Stimulated activated naive CD4-positive, alpha-beta T cell (primary cell): Measurements from ENCODE around the gene TENM3.

Source experiments
- DNase-seq, 6 experiments: peaks; one replicate each; lab custom pipeline; 2025; lab: John Stamatoyannopoulos, UW

The TENM3 gene

DNA sequence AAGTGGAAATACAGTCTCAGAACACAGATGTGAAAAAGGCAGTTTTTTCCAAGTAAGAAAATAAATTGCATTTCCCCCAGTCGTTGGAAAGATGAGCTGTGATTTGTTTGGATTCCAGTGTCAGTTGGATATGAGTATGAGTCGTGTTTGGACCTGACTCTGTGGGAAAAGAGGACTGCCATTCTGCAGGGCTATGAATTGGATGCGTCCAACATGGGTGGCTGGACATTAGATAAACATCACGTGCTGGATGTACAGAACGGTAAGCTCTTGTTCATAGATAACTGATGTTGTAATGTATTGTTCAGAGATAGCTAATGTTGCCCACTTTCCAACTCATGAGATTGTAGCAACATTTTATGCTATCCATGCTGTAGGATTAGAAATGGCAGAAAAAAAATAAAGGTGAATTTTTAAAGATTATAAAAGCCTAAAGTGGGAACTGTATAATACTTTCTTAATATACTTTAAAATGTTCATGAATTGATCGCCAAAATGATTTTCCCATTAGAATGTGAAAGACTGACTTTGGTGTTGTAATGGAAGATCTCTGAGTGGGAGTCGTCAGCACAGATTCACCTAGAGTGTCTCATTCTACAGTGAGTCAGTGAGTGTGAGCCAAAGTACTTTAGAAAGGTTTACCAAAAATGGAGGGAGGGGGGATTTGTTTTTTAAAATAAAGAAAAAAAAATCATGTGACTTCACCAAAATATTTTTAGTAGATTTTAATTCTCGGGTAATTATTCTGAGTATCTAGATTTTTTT, 495.3 kb downstream of the TENM3 start:
- DNase-seq: no peak

DNA sequence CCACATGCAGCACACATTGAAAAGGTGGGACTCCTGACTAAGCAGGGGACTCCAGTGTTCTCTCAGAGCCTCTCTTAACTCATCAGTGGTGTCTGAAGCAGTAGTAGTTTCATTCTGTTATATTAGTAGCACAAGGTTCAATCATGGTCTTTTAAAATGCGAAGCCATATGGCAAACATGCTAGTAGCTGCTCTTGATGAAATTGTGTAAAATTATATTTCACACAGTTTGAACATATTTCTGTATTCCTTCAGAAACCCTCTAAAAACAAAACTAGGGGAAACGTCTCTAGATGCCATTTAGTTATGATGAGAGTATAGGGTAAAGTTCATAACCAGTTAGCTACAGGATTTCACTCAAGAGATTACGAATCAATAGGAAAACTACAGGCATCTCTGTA, 497.1 kb downstream of the TENM3 start:
- no peak for DNase-seq

DNA sequence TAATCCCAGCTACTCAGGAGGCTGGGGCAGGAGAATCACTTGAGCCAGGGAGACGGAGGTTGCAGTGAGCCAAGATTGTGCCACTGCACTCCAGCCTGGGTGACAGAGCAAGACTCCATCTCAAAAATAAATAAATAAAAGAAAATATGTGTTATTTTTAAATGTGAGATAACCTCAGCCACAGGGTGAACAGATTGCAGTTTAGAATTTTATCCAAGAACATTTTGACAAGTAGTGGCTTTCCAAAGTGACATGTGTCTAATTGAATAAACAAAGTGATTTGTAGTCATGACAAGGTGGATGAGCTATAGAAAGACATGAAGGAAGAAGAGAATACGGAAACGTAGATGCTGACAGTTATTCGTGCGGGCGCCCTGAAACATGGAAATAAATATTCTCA, 497.9 kb downstream of the TENM3 start:
- no peak for DNase-seq

DNA sequence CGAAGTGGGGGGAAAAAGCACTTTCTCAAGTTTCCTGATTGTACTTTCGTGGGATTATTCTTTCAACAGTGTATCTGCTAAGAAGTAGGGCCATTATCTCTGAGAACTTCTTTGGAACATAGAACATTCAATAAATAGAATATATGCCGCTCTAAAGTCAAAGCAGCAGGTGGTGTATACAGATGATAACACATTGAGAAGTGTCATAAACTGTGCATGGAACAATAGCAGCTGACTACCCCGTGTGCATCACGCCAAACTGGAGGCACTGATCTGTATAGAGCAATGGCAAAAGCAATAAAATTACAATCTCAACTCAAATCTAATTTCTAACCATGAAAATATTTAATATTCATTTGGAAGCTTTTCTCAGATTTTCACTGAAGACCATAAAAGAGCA, 498.7 kb downstream of the TENM3 start:
- no peak for DNase-seq

DNA sequence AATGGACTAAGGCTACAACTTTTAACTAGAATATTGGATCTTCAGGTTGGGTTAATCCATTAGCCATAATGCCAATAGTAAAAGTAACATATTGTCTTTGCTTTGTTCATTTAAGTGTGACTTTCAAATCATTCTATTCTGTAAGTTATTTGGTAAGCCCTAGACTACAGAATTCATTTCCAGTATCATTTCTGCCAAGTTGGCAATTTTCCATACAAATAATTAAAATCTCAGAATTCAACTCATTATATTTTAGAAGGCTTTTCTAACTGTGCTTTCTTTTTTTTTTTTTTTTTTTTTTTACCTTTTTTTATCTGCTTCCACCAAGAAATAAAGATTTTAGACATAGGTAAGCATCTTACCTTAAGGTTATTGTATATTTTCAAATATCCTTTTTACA, 500.6 kb downstream of the TENM3 start:
- DNase-seq: no peak

DNA sequence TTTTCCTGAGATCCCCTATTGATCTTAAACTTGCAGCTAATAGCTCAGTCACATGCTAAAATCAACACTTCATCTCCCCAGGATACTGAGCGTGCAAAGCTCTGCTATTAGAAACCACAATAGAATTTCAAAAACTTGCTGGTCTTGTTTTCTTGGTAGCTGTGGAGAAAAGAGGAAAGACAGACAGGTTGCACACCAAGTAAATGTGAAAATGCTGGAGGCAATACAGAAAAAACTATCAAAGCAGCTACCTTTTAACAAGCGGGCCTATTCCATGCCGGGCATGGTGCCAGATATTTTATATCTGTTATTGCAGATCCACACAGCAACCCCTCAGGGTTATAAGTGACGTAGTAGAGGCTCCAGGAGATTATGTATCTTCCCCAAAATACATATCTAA, 502.0 kb downstream of the TENM3 start:
- DNase-seq: no peak

DNA sequence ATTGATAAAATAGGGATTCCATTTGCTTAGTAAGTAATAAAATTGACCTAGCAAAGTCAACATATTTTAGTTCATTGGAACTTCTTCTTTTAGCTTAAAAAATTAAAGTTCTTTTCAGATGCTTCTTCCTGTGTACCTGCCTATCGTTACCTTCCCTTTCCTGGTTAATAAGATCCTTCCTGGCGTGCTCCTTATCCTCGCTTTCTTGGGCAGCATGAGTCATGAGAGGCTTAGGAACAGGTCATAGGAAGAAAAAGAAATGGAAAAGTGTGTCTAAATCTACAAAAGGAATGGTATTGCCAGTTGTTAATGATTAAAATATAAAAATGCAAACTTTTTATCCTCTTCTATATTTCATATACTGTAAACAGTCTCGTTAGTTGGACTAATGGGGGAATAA, 503.7 kb downstream of the TENM3 start:
- DNase-seq: no peak

DNA sequence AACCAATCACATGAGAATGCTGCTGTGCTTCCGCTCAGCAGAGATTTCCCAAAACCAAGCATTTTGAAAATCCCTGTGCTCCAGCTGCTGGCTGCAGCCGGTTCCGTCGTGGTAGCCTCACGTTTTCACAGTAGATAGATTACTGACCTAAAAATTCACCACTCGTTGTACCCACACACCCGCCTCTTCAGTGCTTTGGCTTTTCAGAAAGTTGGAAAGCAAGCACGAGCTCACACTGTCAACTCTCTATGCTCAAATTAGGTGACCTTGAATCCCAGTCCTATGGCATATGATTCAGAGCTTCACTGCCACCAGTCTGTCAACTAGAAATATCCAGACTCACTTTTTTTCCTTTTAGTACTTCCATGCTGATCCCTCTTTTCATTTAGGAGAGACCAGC, 505.1 kb downstream of the TENM3 start:
- no peak for DNase-seq

DNA sequence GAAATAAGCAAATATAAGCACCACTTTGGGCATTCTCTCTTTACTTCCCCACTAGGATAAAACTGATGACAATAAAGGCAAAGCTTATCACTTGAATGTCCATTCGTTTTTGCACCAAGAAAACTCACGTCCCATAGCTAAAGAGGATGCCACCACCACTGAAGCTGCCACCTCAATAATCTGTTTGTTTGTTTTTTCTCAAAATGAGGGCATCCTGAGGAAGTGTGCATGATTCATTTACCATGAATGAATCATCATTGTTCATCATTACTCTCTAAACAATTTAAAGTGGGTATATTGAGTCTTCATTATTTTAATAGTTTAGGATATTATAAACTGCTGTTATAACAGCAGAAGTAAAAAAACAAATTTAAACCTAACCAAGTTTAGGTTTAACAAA, 505.7 kb downstream of the TENM3 start:
- DNase-seq: no peak

DNA sequence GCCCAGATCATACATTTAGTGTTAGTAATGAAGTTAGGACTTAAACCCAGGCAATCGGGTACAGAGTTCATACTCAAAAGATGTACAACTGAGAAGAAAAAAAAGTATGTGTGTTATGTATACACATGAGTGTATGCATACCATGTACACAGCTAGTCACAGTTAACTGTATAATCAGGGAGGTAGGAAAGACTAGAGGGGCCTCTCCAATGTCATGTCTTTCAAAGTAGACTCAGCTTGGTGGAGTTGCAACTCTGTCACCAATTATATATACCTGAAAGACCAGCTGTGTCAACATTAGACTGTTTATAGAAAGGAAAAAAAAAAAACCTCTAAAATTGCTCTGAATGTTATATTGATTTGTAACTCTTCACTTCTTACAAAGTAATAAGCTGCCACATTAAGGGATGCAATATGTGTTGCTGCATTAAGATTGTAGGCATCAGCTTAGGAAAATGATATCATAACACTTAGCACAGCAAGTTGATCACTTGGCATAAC, 506.5 kb downstream of the TENM3 start:
- no peak for DNase-seq

DNA sequence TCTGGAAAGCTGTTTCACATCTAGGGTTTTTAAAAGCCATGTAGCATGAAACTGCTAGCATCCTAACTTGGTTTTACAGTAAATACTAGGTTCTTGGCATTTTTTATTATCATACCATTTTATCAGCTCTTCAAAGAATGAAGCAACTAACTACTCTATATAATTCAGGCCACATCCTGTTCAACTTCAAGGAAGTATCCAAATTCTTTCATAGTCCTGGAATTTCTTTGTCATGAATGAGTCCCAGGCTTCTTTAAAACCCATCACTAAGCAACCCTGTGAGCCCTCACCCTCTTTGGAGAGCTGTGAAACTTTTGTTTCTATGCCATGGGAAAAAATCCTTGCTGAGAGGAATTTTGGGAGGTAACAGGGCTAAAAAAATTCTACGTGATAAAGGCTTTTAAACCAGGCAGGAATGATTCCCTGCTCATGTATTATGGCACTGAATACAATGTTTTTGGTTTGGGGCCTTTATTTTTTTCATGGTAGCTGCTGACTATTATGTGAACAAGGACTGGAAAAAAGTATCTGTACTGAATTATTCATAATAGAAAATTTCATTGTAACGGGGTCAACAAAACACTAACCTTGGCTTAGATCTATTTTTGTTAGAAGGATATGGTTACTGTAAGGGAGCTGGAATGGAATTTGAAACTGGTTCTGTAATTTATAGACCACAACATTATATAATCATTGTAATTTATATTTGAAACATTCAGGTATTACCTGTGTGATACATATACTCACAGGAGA, 509.1 kb downstream of the TENM3 start:
- DNase-seq: no peak

DNA sequence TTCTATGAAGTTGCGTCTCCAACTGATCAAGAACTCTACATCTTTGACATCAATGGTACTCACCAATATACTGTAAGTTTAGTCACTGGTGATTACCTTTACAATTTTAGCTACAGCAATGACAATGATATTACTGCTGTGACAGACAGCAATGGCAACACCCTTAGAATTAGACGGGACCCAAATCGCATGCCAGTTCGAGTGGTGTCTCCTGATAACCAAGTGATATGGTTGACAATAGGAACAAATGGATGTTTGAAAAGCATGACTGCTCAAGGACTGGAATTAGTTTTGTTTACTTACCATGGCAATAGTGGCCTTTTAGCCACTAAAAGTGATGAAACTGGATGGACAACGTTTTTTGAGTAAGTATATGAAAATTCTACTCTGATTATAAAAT, 511.7 kb downstream of the TENM3 start:
- no peak for DNase-seq

DNA sequence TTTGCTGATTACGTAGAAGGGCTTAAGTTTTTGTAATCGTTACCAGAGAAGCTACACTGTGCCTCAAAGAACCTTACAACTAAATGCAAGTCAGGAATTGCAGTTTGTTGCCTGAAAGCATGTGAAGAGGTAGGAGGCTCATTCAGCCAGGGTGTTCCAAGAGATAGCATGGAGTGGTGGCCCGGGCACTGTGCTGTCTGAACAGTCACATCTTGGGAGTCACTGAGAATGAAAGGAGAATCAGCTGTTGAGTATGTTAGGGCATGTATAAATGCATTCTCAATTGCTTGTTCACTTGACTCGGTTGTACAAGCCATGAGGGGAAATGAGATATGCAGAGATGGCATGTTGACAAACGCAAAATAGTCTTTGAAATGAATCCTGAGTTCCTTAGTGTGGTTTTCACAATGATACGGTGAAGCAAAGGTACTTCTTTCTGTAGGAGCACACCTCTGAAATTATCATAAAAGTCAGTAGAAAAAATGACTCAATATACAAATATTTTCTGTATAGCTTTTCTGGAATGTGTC, 513.0 kb downstream of the TENM3 start:
- no peak for DNase-seq

DNA sequence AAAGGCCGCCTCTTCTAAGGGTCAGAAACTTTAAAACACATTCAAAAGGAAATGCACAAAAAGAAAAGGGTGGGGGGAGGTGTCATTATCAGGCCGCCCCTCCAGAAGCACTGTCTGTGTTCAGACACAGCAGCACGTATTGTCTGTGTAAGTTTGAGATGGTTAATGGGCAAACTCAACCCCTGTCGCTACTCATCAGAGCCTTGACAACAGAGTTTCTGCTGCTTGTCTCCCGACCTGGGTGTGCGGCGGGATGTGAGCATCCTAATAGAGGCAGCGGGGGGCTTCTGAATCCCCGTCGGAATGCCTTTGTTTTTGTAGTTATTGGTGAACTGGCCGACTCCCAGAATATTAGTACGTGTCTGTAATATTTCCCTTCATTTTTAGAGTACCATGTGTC, 515.1 kb downstream of the TENM3 start:
- no peak for DNase-seq

DNA sequence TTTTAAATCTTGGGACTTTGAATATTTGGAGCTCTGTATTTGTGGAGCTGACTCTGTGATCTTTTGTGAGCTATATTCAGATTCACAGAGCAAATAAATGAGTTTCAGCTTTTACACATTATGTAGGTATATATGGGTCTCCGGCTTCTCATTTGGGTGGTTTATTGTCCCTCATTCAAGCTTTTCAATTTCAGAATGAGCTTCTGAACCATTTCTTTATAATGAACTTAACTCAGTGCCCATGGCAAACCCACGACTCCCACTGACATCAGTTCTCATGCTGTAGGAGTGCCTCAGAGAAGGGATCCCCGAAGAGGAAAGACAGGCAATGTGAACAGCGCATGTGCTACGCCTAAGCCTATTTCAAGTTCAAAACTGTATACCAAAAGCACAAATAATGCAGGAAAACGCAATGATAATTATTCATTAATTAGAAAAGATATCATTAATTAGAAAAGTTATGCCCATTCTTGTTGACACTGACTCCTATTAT, 517.4 kb downstream of the TENM3 start:
- DNase-seq: no peak

DNA sequence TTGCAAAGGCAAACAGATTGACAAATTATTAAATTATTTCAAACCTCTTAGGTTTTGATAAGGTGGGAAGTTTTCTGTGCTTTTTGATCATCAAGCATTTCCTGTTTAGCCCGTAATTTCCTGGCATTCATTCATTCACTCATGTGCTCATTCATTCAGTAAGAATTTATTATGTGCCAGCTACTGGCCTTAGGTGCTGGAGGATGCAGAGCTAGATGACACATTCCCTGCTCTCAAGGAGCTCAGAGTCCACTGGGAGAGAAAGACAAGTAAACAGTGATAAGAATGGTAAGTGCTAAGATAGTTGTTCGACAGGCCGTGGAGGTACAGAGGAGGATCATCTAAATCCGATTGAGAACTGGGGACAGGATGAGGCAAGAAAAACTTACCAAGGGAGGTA, 520.9 kb downstream of the TENM3 start:
- DNase-seq: no peak

DNA sequence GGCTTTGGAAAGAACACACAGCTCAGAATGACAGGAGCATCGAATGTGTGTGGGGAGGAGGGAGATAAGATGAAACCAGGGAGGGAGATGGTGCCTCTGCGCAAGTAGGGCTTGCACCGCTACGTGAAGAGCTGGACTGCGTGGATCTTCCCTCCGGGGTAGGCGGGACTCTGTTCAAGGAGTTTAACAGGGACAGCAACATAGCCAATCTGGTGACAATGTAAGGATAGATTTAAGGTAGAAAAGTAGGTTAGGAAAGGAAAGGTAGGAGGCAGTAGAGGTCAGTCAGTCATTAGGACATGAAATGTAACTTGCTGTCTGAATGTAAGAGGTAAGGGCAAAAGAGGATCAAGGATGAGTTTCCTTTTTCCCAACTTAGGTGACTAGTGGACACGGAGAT, 521.4 kb downstream of the TENM3 start:
- no peak for DNase-seq

DNA sequence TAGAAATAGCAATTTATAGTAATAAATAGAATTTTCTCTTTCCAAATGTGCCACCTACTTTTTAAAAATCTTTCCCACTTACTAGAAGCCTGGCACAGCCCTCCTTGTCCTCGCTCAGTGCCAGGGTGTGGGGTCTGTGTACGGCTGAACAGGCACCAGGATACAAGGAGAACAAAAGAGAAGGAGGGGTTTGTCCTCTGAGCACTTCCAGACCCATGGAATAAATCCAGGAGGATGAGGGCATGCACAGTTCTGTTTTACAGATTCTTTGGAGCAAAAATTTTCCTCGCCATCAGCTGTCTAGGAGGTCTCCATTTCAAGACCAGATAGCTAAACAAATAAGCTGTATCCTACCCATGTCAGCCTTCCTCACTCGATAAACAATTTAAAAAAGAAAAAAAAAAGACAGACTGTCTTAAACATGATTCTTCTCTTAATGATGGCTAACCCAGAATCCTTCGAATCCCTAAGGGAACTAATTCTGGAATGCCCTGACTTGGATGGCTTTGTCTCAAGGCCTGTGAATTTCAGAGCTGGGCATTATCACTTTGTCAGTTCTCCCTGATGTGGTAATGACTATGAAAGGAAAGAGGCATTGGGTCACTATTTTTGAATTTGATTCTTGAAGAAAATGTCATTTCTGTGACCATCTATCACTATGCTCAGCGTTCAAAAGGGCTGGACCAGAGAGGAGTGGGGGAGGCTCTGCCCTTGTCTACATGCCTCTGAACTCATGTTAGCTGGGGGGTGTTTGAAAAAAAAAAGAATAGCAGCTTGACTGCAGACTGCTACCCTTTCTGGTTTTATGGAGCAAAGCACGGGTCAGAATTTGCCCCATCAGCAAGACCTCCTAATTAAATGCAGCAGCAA, 523.0 kb downstream of the TENM3 start:
- DNase-seq: no peak

DNA sequence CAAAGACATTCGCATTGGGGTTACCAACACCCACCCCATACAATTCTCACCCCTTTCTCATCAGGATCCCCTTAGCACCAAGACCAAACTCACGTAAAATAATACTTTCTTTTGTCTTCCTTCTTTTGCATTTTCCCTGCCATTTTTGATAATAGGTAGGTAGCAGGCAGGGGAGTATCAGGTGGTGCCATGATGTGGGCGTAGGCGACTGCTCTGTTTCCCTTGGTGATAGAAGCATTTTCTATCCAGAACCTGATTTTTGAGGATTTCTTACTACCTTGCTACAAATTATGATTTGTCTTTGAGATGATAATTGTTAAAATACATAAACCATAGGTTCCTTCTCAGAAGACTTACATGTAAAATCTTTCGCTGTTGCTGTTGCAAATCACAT, 523.7 kb downstream of the TENM3 start:
- no peak for DNase-seq

DNA sequence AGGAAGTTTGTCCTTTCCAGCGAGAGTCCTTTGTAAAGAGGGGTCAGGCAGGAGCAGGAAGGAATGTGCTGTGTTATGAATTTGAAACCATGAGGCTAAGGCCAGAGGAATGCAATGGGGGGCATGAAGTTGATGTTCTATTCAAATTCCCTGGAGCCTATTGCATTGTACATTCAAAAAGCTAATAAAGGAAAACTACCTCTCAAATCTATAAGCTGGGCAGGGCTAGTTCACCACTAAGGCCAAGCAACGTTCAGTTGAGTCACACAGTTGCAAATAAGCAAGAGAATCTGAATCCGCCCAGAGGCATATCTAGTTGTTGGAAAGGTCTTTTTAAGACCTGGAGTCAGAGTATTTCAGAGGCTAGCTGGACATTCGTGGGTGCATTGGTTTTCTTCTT, 525.6 kb downstream of the TENM3 start:
- DNase-seq: no peak

DNA sequence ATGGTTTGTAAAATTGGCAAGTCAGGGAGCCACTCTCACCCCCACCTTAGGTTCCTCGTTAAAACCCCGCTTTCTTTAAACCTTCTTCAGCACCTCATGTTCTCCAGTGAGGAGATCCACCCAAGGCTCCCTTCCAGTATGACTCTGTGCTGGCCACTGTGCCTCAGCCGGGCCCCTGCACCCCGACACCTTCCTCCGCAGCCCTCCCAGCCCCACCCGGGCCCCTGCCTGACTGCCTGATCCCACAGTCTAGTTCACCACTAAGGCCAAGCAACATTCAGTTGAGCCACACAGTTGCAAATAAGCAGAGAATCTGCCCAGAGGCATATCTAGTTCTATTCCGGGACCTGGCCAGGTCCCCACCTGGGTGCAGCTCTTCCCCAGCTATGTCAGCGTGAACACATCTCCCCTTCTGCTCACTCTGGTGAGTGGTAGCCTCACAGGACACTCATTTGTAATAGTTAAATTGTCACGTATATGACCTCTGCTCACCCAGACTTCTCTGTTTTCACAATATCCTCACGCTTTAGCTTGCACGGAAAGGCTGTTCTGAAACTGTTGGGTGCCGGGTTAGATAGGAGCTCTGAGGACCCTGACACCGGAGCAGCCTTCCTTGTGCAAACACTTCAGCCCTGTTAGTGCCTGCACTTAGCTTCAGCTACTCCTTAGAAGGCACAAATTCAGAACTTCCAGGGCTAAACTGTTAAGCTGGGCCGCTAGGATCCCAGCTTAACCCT, 527.2 kb downstream of the TENM3 start:
- no peak for DNase-seq
